Activated T-helper 17 cell treated with anti-CD3 and anti-CD28 coated beads, Interleukin-2, amount 50 U/mL, for 72 hours (primary cell): Measurements from ENCODE around the gene SPACA7. TPM values are rescaled to one million over a fixed set of nuclear protein-coding genes. Genes with fewer than 3 reads are reported as not detected.
"Not testable (repeated sequence)": the region's sequence is repeated elsewhere in the genome, so short reads cannot be mapped to it uniquely, and the experiment has no call there.

ENCODE experiments used
- ATAC-seq: fragments of 150-1000 bp; cut with Tn5 transposase; replicated peaks from 2 replicates; pipeline ENCODE4 v1.10.0; 2021; ENCODE audit warnings: mild to moderate bottlenecking, moderate library complexity
- H3K27ac Mint-ChIP-seq: one replicate; pipeline ENCODE4 v1.8.0; 2022; ENCODE audit warnings: mixed read lengths
- H3K27me3 Mint-ChIP-seq: one replicate; pipeline ENCODE4 v1.8.0; 2022; ENCODE audit warnings: mixed read lengths
- H3K36me3 Mint-ChIP-seq: one replicate; pipeline ENCODE4 v1.8.0; 2022; ENCODE audit warnings: low read depth, mild to moderate bottlenecking, mixed read lengths
- H3K4me1 Mint-ChIP-seq: one replicate; pipeline ENCODE4 v1.8.0; 2022; ENCODE audit warnings: mixed read lengths
- H3K4me3 Mint-ChIP-seq: one replicate; pipeline ENCODE4 v1.8.0; 2022; ENCODE audit warnings: mild to moderate bottlenecking, mixed read lengths
- H3K9me3 Mint-ChIP-seq: one replicate; pipeline ENCODE4 v1.8.0; 2022; ENCODE audit warnings: mixed read lengths
- total RNA-seq, 2 donors: library from RNA; stranded (reverse); gene quantifications; one replicate each; pipeline ENCODE4 v1.2.3, GENCODE V29; 2022

SPACA7 gene
- total RNA-seq, 2 donors from 2014 or later, result not detected

GRCh38 chr13:112362021-112362420, 14.1 kb upstream of the SPACA7 start:
- no peak for ATAC-seq
- H3K9me3 Mint-ChIP-seq, result peaks cover 8% of the 10 kb centered on the region
- H3K36me3 Mint-ChIP-seq, result no peaks in the 10 kb centered on the region
- no peak overlapping the region for H3K4me3 Mint-ChIP-seq
- peaks cover 10% of the 10 kb centered on the region for H3K27me3 Mint-ChIP-seq
- no peaks in the 10 kb centered on the region for H3K4me1 Mint-ChIP-seq
- no peak overlapping the region for H3K27ac Mint-ChIP-seq

GRCh38 chr13:112363867-112364528, 12.2 kb upstream of the SPACA7 start:
- ATAC-seq, result no peak
- H3K4me1 Mint-ChIP-seq, result no peaks in the 10 kb centered on the region

GRCh38 chr13:112366907-112367646, 9.1 kb upstream of the SPACA7 start:
- Mint-ChIP-seq H3K4me3 (no peak overlapping the region), H3K36me3 (no peaks in the 10 kb centered on the region), H3K27ac (no peak overlapping the region), H3K9me3 (peaks cover 9% of the 10 kb centered on the region), H3K4me1 (no peaks in the 10 kb centered on the region), H3K27me3 (peaks cover 24% of the 10 kb centered on the region)
- ATAC-seq, result no peak

More at GRCh38 chr13:112363867-112364528, 12.2 kb upstream of the SPACA7 start:
- Mint-ChIP-seq H3K4me3 (no peak overlapping the region), H3K9me3 (peaks cover 9% of the 10 kb centered on the region), H3K27me3 (peaks cover 22% of the 10 kb centered on the region), H3K36me3 (no peaks in the 10 kb centered on the region), H3K27ac (no peak overlapping the region)

DNA sequence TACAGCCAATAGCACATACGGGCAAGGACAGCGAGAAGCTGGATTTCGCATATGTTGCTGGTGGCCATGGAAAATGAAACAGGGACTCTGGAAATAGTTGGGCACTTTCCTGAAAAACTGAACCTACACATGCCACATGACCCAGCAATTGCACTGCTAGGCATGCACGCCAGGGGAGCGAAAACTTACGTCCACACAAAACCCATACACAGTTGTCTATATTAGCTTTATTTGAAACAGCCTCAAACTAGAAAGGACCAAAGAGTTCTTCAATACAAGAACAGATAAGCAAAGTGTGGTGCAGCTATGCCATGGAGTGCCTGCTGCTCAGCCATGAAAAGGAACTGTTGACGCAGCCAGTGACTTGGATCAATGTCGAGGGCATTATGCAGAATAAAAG, 7.3 kb upstream of the SPACA7 start:
- ATAC-seq, result no peak
- Mint-ChIP-seq H3K9me3 (peaks cover 9% of the 10 kb centered on the region), H3K27me3 (peaks cover 17% of the 10 kb centered on the region), H3K36me3 (no peaks in the 10 kb centered on the region), H3K27ac (no peak overlapping the region), H3K4me3 (no peak overlapping the region), H3K4me1 (no peaks in the 10 kb centered on the region)

DNA sequence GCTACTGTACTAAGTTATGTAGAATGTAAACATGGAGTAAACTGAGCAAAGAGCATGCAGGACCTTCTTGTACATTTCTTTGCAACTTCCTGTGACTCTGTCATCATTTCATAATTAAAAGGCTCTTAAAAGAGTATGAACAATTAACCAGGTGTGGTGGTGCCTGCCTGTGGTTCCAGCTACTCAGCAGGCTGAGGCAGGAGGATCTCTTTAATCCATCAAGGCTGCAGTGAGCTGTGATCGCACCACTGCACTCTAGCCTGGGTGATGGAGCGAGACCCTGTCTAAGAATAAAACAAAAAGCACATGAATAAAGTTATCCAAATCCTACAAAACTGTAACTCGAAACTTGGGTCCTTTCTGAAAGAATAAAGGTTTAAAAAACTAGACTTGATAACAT, 5.8 kb upstream of the SPACA7 start:
- Mint-ChIP-seq H3K4me3 (no peak overlapping the region), H3K27me3 (peaks cover 23% of the 10 kb centered on the region), H3K9me3 (peaks cover 9% of the 10 kb centered on the region), H3K4me1 (no peaks in the 10 kb centered on the region), H3K36me3 (no peaks in the 10 kb centered on the region), H3K27ac (no peak overlapping the region)
- ATAC-seq, result no peak

GRCh38 chr13:112374271-112374670, 1.9 kb upstream of the SPACA7 start:
- Mint-ChIP-seq H3K36me3 (no peaks in the 10 kb centered on the region), H3K27ac (no peak overlapping the region), H3K27me3 (peaks cover 33% of the 10 kb centered on the region), H3K4me1 (no peaks in the 10 kb centered on the region), H3K4me3 (no peak overlapping the region), H3K9me3 (peaks cover 6% of the 10 kb centered on the region)
- ATAC-seq, result no peak

DNA sequence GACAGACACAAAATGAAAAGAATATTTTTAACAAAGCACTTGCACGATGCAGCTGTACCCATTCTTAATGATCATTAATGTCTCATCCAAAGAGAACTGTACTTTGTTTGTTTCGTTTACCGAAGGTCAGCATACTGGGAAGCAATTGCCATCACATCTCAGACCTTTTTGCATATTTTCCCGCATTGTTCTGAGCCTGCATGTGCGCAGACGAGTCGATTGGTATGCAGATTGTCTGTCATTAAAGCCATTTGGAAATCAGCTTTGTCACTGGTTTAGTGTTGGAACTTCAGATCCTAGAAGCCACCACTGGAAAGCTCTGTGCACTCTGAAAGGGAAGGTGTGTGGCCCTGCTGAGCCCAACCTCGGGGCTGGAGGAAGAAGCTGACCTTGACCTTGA, 15.6 kb downstream of the SPACA7 start:
- Mint-ChIP-seq H3K9me3 (no peaks in the 10 kb centered on the region), H3K4me1 (no peaks in the 10 kb centered on the region), H3K27ac (no peak overlapping the region), H3K27me3 (peaks cover 4% of the 10 kb centered on the region), H3K36me3 (no peaks in the 10 kb centered on the region), H3K4me3 (no peak overlapping the region)
- ATAC-seq, result no peak

DNA sequence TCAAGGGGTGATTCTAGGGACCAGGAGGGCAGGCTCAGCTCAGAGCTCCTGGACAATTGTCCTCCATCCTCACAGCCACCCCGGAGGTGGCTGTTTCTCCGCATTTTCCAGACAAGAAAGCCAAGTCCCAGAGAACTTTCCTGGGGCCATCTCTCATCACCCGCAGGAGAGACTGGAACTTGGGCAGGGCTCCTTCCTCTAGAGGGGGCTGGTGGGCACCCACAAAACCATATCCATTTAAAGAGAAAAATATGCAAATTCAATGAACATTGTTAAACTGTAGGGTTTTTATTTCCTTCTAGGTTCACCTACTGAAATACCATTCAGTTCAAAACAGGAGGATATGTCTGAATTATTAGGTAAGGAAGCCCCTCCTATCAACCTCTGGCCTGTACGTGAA, 16.6 kb downstream of the SPACA7 start:
- Mint-ChIP-seq H3K4me1 (no peaks in the 10 kb centered on the region), H3K36me3 (no peaks in the 10 kb centered on the region), H3K9me3 (no peaks in the 10 kb centered on the region), H3K4me3 (no peak overlapping the region), H3K27ac (no peak overlapping the region), H3K27me3 (peaks cover 4% of the 10 kb centered on the region)
- no peak for ATAC-seq

GRCh38 chr13:112395022-112395421, 18.9 kb downstream of the SPACA7 start:
- ATAC-seq, result peak; percentile 37
- not testable (repeated sequence) for H3K36me3 Mint-ChIP-seq, H3K4me3 Mint-ChIP-seq, H3K27ac Mint-ChIP-seq, H3K4me1 Mint-ChIP-seq, H3K9me3 Mint-ChIP-seq, H3K27me3 Mint-ChIP-seq

GRCh38 chr13:112395941-112396340, 19.8 kb downstream of the SPACA7 start:
- not testable (repeated sequence) for H3K27me3 Mint-ChIP-seq

DNA sequence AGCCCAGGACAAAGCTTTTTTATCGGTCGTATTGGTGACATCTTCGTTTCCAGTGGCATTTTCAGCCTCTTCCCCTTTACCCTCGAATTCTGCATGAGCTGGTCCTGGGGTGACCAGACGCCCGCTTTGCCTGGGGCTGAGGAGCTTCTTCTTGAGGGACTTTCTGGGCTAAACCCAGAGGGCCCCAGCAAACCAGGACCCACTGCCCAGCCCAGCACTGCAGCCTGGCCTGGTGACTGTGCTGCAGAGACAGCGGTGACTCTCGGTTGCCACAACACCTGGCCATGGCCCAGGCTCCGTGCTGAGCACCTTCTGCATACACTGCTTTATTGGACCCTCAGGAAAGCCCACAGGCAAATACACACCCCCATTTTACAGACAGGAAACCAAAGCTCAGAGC, 21.0 kb downstream of the SPACA7 start:
- Mint-ChIP-seq H3K4me3 (no peak overlapping the region), H3K27me3 (no peaks in the 10 kb centered on the region), H3K36me3 (no peaks in the 10 kb centered on the region), H3K4me1 (no peaks in the 10 kb centered on the region), H3K9me3 (no peaks in the 10 kb centered on the region), H3K27ac (no peak overlapping the region)
- no peak for ATAC-seq

More at GRCh38 chr13:112395941-112396340, 19.8 kb downstream of the SPACA7 start:
- not testable (repeated sequence) for H3K4me1 Mint-ChIP-seq, H3K9me3 Mint-ChIP-seq, H3K27ac Mint-ChIP-seq, H3K36me3 Mint-ChIP-seq, H3K4me3 Mint-ChIP-seq, ATAC-seq

- H3K9me3 Mint-ChIP-seq, H3K36me3 Mint-ChIP-seq, H3K27ac Mint-ChIP-seq, H3K4me3 Mint-ChIP-seq, H3K27me3 Mint-ChIP-seq, H3K4me1 Mint-ChIP-seq: not testable (repeated sequence)
- ATAC-seq, result peak; percentile 91
These were observed 22.2 kb downstream of the SPACA7 start for GRCh38 chr13:112398347-112398746.

DNA sequence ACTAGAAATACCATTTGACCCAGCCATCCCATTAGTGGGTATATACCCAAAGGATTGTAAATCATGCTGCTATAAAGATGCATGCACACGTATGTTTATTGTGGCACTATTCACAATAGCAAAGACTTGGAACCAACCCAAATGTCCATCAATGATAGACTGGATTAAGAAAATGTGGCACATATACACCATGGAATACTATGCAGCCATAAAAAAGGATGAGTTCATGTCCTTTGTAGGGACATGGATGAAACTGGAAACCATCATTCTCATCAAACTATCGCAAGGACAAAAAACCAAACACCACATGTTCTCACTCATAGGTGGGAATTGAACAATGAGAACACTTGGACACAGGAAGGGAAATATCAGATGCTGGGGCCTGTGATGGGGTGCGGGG, 33.7 kb downstream of the SPACA7 start:
- Mint-ChIP-seq H3K27me3 (peaks cover 11% of the 10 kb centered on the region), H3K9me3 (peaks cover 11% of the 10 kb centered on the region)
- H3K4me3 Mint-ChIP-seq, ATAC-seq, H3K27ac Mint-ChIP-seq, H3K4me1 Mint-ChIP-seq, H3K36me3 Mint-ChIP-seq: not testable (repeated sequence)

DNA sequence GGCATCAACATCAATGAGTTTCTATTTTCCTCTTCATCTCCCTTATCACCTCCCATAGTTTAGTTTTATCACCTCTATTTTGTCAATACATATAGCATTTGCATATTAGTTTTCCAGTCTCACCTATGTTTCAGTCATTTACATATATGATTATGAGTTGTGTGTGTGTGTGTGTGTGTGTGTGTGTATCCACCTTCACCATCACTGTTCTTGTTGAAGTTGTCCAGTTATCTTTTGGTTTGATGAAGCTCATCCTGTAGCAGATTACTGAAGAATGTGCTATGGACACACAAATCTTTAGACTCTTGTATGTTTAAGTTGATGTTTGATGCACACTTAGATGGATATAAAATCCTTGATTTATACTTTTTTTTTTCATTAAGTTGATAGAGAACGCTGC, 40.5 kb downstream of the SPACA7 start:
- no peak overlapping the region for H3K4me3 Mint-ChIP-seq
- no peak overlapping the region for H3K27ac Mint-ChIP-seq
- H3K4me1 Mint-ChIP-seq, result no peaks in the 10 kb centered on the region
- H3K9me3 Mint-ChIP-seq, result peaks cover 39% of the 10 kb centered on the region
- H3K27me3 Mint-ChIP-seq, result peaks cover 15% of the 10 kb centered on the region
- ATAC-seq, result no peak
- H3K36me3 Mint-ChIP-seq, result no peaks in the 10 kb centered on the region

GRCh38 chr13:112417079-112417478, 40.9 kb downstream of the SPACA7 start:
- Mint-ChIP-seq H3K27me3 (peaks cover 19% of the 10 kb centered on the region), H3K27ac (no peak overlapping the region), H3K4me3 (no peak overlapping the region), H3K9me3 (peaks cover 42% of the 10 kb centered on the region), H3K4me1 (no peaks in the 10 kb centered on the region), H3K36me3 (no peaks in the 10 kb centered on the region)
- no peak for ATAC-seq
